GM18499 (cell line): Measurements from ENCODE around the gene SUMO2.
"Not testable (repeated sequence)": the region's sequence is repeated elsewhere in the genome, so short reads cannot be mapped to it uniquely, and the experiment has no call there.

ENCODE experiments used
- ATAC-seq: cut with Tn5 transposase; IDR thresholded peaks from one replicate; pipeline ENCODE4 v1.9.1; 2021; ENCODE audit warnings: moderate number of reproducible peaks; ENCODE audit not compliant: insufficient read depth, unreplicated experiment

The SUMO2 gene

GRCh38 chr17:75127936-75128335, 54.8 kb downstream of the SUMO2 start:
- ATAC-seq = not testable (repeated sequence)

- no peak for ATAC-seq
These were observed 55.8 kb downstream of the SUMO2 start for GRCh38 chr17:75126954-75127353.

GRCh38 chr17:75125984-75126383, 56.8 kb downstream of the SUMO2 start:
- no peak for ATAC-seq

DNA sequence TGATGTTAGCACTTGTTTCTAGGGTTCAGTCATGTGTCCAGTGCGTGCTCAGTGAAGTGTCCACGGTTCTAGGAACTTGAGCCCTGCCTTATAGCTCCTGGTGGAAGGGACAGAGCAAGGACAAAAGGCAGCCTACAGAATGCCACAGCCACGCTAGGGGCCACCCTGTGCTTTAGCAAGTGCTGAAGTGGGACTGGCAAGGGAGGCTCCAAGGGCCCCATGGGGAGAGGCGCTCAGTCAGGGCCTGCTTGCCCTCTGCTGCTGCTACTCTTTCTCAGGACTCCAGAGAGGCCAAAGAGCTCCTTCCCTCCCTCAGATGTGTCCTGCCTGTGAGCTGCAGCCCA, 58.0 kb downstream of the SUMO2 start:
- ATAC-seq = no peak

DNA sequence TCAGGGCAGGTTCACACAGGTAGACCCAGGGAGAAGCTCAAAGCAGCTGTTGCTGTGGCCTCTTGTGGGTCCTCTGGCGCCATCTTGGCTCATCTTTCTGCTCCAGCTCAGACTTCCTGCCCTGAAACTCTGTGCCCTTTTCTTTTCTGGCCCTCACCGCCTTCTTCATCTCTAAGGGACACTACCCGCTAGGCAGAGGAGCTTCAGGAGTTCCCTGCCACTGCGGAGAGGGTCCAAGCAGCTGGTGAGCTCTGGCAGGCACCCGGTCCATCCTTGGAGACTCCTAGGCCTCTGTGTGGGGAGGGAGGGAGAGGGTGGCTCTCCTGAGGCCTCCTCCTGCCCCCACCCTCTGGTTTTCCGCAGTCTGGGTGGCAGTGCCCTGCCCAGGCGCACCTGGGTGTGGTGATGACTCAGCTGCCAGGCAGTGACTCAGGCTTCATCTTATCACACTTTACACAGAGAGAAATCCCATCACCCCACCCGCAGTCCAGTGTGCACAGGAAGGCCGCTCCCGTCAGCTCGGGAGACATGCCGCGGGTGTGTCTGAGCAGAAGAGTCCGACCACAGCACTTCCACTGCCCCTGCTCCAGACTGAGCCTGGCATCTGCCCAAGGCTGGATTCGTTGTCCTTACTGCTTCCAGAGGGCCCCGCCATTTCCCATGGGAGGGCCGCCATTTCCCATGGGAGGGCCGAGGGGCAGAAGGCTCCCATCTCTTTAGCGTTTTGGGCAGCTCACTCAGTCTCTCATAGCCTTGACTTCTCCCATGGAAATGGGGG, 58.5 kb downstream of the SUMO2 start:
- no peak for ATAC-seq

DNA sequence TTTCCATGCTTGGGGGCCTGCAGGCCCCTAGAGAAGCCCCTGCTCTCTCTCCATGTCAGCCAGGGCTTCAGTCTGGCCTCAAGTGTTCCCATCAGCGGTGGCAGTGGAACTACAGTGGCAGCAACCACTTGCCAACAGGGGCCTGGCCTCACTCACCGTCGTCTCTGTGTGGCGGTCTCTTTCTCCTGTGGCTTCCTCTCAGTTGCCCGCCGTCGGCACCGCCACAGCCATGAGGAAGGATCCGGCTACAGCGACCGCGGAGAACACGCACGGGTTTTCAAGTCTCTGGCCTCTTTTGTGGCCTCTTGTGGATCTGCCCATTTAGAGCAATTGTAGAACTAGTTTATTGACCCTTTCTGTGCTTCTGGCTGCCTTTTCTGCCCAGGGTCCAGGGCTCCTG, 64.5 kb downstream of the SUMO2 start:
- ATAC-seq = no peak

GRCh38 chr17:75116737-75117136, 66.0 kb downstream of the SUMO2 start:
- no peak for ATAC-seq
